Measurements from ENCODE around the gene TMED1. TPM values are rescaled to one million over a fixed set of nuclear protein-coding genes. Genes with fewer than 3 reads are reported as not detected.

TMED1 gene
- total RNA-seq, 4 donors from 2014 or later = 14.4 to 34.9 (median 26.5) TPM

GRCh38 chr19:10815007-10815536, 20.9 kb downstream of the TMED1 start:
- intact Hi-C loops (cut with DNase I; ENCODE audit: low total_unique reads) = no loop called here
- WGBS, 2 donors = 91 to 94% methylated on average over 7 to 9 of the region's 9 CpGs
- TF ChIP-seq POLR2A (IDR thresholded peaks at IDR 0.05) (no peak), CTCF (IDR thresholded peaks at IDR 0.05) (no peak)
- H3K4me3 ChIP-seq (ENCODE audit: low read depth, poor library complexity, severe bottlenecking) = no peak overlapping the region
- no peak for DNase-seq (ENCODE audit: low spot score in 2 of 2)

GRCh38 chr19:10812902-10813404, 23.1 kb downstream of the TMED1 start:
- WGBS, 2 donors = 56 to 59% methylated on average over 9 of the region's 9 CpGs
- H3K4me3 ChIP-seq (ENCODE audit: low read depth, poor library complexity, severe bottlenecking) = no peak overlapping the region
- DNase-seq (ENCODE audit: low spot score in 2 of 2) = peak in 1 of 2 donors; percentile 36
- TF ChIP-seq CTCF (IDR thresholded peaks at IDR 0.05) (no peak), POLR2A (IDR thresholded peaks at IDR 0.05) (no peak)
- intact Hi-C loops (cut with DNase I; ENCODE audit: low total_unique reads) = no loop called here

- intact Hi-C loops (cut with DNase I; ENCODE audit: low total_unique reads) = no loop called here
- TF ChIP-seq POLR2A (IDR thresholded peaks at IDR 0.05) = no peak
- TF ChIP-seq CTCF (IDR thresholded peaks at IDR 0.05) = no peak
- no peak overlapping the region for H3K4me3 ChIP-seq (ENCODE audit: low read depth, poor library complexity, severe bottlenecking)
- 89 to 95% methylated on average over 13 to 19 of the region's 19 CpGs for WGBS, 2 donors
- no peak for DNase-seq (ENCODE audit: low spot score in 2 of 2)
Measured at GRCh38 chr19:10812196-10812595, 23.8 kb downstream of the TMED1 start.

GRCh38 chr19:10811391-10812111, 24.5 kb downstream of the TMED1 start:
- no peak overlapping the region for H3K4me3 ChIP-seq (ENCODE audit: low read depth, poor library complexity, severe bottlenecking)
- no peak for DNase-seq (ENCODE audit: low spot score in 2 of 2)
- WGBS, 2 donors = 81 to 82% methylated on average over 9 to 15 of the region's 17 CpGs
- TF ChIP-seq CTCF (IDR thresholded peaks at IDR 0.05) (no peak), POLR2A (IDR thresholded peaks at IDR 0.05) (no peak)
- intact Hi-C loops (cut with DNase I; ENCODE audit: low total_unique reads) = no loop called here

- WGBS, 2 donors = 79 to 84% methylated on average over 15 of the region's 15 CpGs
- intact Hi-C loops (cut with DNase I; ENCODE audit: low total_unique reads) = no loop called here
- TF ChIP-seq POLR2A (IDR thresholded peaks at IDR 0.05) (no peak), CTCF (IDR thresholded peaks at IDR 0.05) (no peak)
- no peak overlapping the region for H3K4me3 ChIP-seq (ENCODE audit: low read depth, poor library complexity, severe bottlenecking)
- no peak for DNase-seq (ENCODE audit: low spot score in 2 of 2)
Measured at GRCh38 chr19:10809651-10810285, 26.2 kb downstream of the TMED1 start.

Data from lower leg skin (tissue), 4 donors.